ENCODE data around the gene HOXB8.

Gene HOXB8

GRCh38 chr17:48617471-48618255, 2.6 kb upstream of the HOXB8 start:
- FAIRE-seq (no peak), DNase-seq (ENCODE audit: insufficient read length, low spot score) (no peak)
- TF ChIP-seq SPI1 (IDR thresholded peaks at IDR 0.05; ENCODE audit: low read depth, low read length): no peak
- TF ChIP-seq POLR2AphosphoS5 (IDR thresholded peaks at IDR 0.05; ENCODE audit: low read depth, low read length): no peak
- no peak for TF ChIP-seq PAX5 (IDR thresholded peaks at IDR 0.05; ENCODE audit: insufficient read depth, low read length, severe bottlenecking)
- no peak for TF ChIP-seq POLR2A (IDR thresholded peaks at IDR 0.05; ENCODE audit: low read depth, low read length)
- no peak for TF ChIP-seq POU2F2 (IDR thresholded peaks at IDR 0.05; ENCODE audit: low read depth, low read length)
- TF ChIP-seq TAF1 (IDR thresholded peaks at IDR 0.05; ENCODE audit: low read depth, low read length): no peak

GRCh38 chr17:48616717-48617470, 1.8 kb upstream of the HOXB8 start:
- no peak for TF ChIP-seq POLR2AphosphoS5 (IDR thresholded peaks at IDR 0.05; ENCODE audit: low read depth, low read length)
- TF ChIP-seq PAX5 (IDR thresholded peaks at IDR 0.05; ENCODE audit: insufficient read depth, low read length, severe bottlenecking): no peak
- no peak for DNase-seq (ENCODE audit: insufficient read length, low spot score)
- FAIRE-seq: no peak

GRCh38 chr17:48615963-48616716, 1.0 kb upstream of the HOXB8 start:
- TF ChIP-seq PAX5 (IDR thresholded peaks at IDR 0.05; ENCODE audit: insufficient read depth, low read length, severe bottlenecking) (no peak), POU2F2 (IDR thresholded peaks at IDR 0.05; ENCODE audit: low read depth, low read length) (no peak), POLR2A (IDR thresholded peaks at IDR 0.05; ENCODE audit: low read depth, low read length) (no peak)
- FAIRE-seq: no peak
- DNase-seq (ENCODE audit: insufficient read length, low spot score): no peak

- no peak for TF ChIP-seq POU2F2 (IDR thresholded peaks at IDR 0.05; ENCODE audit: low read depth, low read length)
- TF ChIP-seq TAF1 (IDR thresholded peaks at IDR 0.05; ENCODE audit: low read depth, low read length): no peak
- TF ChIP-seq POLR2A (IDR thresholded peaks at IDR 0.05; ENCODE audit: low read depth, low read length): no peak
- TF ChIP-seq SPI1 (IDR thresholded peaks at IDR 0.05; ENCODE audit: low read depth, low read length): no peak
- no peak for TF ChIP-seq POLR2AphosphoS5 (IDR thresholded peaks at IDR 0.05; ENCODE audit: low read depth, low read length)
- DNase-seq (ENCODE audit: insufficient read length, low spot score) (no peak), FAIRE-seq (no peak)
Observed at GRCh38 chr17:48613862-48614694, 1.0 kb downstream of the HOXB8 start.

GRCh38 chr17:48612854-48613691, 2.0 kb downstream of the HOXB8 start:
- FAIRE-seq (peak; percentile 23), DNase-seq (ENCODE audit: insufficient read length, low spot score) (no peak)
- TF ChIP-seq POU2F2 (IDR thresholded peaks at IDR 0.05; ENCODE audit: low read depth, low read length) (no peak), TAF1 (IDR thresholded peaks at IDR 0.05; ENCODE audit: low read depth, low read length) (no peak), POLR2A (IDR thresholded peaks at IDR 0.05; ENCODE audit: low read depth, low read length) (no peak), PAX5 (IDR thresholded peaks at IDR 0.05; ENCODE audit: insufficient read depth, low read length, severe bottlenecking) (no peak), POLR2AphosphoS5 (IDR thresholded peaks at IDR 0.05; ENCODE audit: low read depth, low read length) (no peak)

GRCh38 chr17:48612456-48612853, 2.6 kb downstream of the HOXB8 start:
- DNase-seq (ENCODE audit: insufficient read length, low spot score): no peak
- TF ChIP-seq TAF1 (IDR thresholded peaks at IDR 0.05; ENCODE audit: low read depth, low read length) (no peak), SPI1 (IDR thresholded peaks at IDR 0.05; ENCODE audit: low read depth, low read length) (no peak), POU2F2 (IDR thresholded peaks at IDR 0.05; ENCODE audit: low read depth, low read length) (no peak), POLR2AphosphoS5 (IDR thresholded peaks at IDR 0.05; ENCODE audit: low read depth, low read length) (no peak), POLR2A (IDR thresholded peaks at IDR 0.05; ENCODE audit: low read depth, low read length) (no peak), PAX5 (IDR thresholded peaks at IDR 0.05; ENCODE audit: insufficient read depth, low read length, severe bottlenecking) (no peak)
- no peak for FAIRE-seq

- DNase-seq (ENCODE audit: insufficient read length, low spot score): no peak
- peak; percentile 74 for FAIRE-seq
- TF ChIP-seq TAF1 (IDR thresholded peaks at IDR 0.05; ENCODE audit: low read depth, low read length) (no peak), SPI1 (IDR thresholded peaks at IDR 0.05; ENCODE audit: low read depth, low read length) (no peak), POU2F2 (IDR thresholded peaks at IDR 0.05; ENCODE audit: low read depth, low read length) (no peak), POLR2AphosphoS5 (IDR thresholded peaks at IDR 0.05; ENCODE audit: low read depth, low read length) (no peak), POLR2A (IDR thresholded peaks at IDR 0.05; ENCODE audit: low read depth, low read length) (no peak), PAX5 (IDR thresholded peaks at IDR 0.05; ENCODE audit: insufficient read depth, low read length, severe bottlenecking) (no peak)
Observed at GRCh38 chr17:48611681-48612455, 3.2 kb downstream of the HOXB8 start.

- no peak for TF ChIP-seq POLR2A (IDR thresholded peaks at IDR 0.05; ENCODE audit: low read depth, low read length)
- no peak for TF ChIP-seq POU2F2 (IDR thresholded peaks at IDR 0.05; ENCODE audit: low read depth, low read length)
- no peak for TF ChIP-seq SPI1 (IDR thresholded peaks at IDR 0.05; ENCODE audit: low read depth, low read length)
- TF ChIP-seq POLR2AphosphoS5 (IDR thresholded peaks at IDR 0.05; ENCODE audit: low read depth, low read length): no peak
- no peak for TF ChIP-seq TAF1 (IDR thresholded peaks at IDR 0.05; ENCODE audit: low read depth, low read length)
- TF ChIP-seq PAX5 (IDR thresholded peaks at IDR 0.05; ENCODE audit: insufficient read depth, low read length, severe bottlenecking): no peak
- no peak for FAIRE-seq
Observed at GRCh38 chr17:48611213-48611612, 3.9 kb downstream of the HOXB8 start.

More at GRCh38 chr17:48611213-48611612, 3.9 kb downstream of the HOXB8 start:
- DNase-seq (ENCODE audit: insufficient read length, low spot score): no peak
